Activated naive CD4-positive, alpha-beta T cell treated with Interleukin-2 at 50 U/mL for 16 hours (primary cell): ENCODE data around the gene NTN3.
A peak's percentile ranks its signal among the peaks of the same experiment; 100 is the strongest.
"Not testable (repeated sequence)": the region's sequence is repeated elsewhere in the genome, so short reads cannot be mapped to it uniquely, and the experiment has no call there.

Experiments used
- DNase-seq: peaks from one replicate; pipeline ENCODE4 v3.0.0-alpha.2; 2020

NTN3 gene

DNA sequence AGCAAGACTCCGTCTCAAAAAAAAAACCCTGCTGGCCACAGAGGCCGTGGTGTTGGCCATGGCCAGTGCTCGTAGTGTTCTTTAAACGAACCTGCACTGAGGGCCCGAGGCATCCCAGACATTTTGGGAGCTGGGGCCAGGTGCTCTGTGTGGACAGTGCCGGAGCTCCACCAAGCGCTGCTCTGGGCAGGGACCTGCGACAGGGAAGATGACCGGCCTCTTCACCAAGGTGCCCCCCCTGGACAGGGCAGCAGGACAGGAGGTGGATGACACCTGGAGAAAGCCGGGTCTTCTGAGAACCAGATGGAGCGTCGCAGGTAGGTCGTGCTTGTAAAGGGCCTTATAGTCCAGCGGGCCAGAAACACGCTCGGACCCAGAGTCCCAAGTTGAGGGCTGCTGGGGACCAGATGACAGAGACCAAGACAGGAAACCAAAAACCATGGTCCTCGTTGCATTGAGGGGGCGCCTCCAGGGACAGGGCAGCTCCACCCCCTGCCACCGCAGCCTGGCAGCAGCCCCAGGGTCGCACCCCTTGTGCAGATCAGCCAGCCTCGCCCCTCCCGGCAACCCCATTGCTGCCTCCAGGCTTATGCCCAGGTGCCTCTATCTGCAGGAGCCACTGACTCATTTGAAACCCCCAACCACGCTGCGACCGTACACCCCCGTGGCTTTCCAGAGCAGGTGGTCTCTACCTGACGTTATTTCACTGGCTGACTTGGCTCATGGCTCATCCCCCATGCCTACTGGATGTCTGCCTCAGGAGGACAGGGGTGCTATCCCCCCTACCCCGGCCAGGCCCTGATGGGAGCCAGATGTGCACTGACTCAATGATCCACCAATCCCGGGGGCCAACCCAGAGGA, 4.2 kb upstream of the NTN3 start:
- DNase-seq, result no peak

DNA sequence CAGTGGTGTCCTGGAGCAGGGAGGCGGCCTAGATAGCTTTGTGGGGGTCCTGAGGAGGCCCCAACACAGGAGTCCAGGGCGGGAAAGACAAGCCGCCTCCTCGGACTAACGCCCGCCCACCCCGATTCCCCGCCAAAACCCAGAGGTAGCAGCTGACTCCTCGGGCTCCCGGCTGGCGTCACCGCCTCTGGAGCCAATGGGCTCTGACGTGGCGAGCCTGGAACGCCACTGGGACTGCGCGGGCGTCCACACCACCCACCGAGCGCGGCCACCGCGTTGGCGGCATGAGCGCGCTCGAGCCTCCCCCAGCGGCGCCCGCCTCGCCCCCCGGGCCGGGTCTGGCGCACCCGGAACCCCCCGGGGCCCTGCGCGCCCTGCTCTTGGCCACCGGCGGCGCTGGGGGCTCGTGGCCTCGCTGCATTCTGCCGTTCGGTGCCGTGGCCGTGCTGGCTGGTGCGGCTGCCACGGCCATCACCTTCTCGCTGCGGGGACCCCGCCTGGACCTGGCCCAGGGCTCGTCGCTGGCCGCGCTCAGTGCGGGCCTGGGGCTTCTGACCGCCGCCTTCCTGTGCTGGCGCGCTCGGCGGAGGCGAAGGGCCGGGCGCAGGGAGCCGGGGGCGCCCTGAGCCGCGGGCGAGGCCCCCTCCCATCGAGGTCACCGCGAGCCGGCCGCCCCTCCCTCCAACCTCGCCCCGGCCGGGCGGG, 3.4 kb upstream of the NTN3 start:
- DNase-seq, result no peak

DNA sequence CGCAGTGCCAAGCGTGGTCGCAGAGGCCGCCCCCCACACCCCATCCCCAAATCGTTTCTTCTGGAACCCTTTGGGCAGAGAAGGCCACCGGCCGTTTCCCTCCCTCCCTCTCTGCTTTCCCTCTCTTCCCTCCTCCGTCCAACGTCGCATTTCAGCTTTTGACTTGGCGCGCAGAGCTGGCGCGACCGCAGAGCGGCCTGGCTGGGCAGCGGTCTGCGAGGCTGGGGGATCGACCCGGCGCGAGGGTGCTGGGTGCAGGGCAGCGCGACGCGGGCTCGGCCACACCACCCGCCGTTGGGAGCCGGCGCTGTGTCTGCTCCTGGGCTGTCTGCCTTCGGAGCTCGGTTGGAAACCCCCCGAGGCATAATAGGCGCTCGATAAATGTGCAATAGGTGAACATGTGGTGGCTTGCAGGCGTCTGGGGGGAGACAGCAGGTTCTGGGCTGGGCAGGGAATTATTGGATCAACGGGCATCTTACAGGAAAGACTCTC, 2.8 kb upstream of the NTN3 start:
- no peak for DNase-seq

DNA sequence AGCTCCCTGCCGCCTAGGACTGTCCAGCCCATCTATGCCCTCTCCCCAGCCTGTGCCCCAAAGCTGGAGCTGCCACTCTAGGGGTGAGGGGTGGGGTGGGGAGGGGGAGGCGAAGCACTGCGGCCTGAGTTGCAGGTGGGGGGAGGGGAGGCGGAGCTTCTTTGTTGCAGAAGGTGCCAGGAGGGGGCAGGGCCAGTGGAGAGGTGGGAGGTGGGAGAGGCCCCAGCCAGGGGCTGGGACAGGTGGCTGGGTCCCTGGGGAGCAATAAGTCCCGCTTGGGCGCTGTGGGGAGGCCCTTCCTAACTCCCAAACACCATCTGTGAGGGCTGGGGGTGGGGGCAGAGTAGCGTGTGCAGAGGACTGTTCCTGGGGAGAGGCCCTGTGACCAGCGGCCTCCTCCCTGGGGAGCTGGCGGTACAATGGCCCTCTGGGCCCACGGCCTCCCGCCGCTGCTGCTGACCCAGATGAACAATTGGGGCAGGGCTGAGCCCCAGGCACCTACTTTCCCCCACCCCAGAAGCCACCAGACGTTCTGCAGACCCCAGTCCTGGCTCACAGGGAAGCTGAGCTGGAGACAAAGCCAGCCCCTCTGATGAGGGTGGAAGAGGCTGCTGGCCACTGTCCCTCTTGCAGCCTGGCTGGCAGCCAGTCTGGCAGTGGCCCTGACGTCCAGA, 2.2 kb upstream of the NTN3 start:
- no peak for DNase-seq

DNA sequence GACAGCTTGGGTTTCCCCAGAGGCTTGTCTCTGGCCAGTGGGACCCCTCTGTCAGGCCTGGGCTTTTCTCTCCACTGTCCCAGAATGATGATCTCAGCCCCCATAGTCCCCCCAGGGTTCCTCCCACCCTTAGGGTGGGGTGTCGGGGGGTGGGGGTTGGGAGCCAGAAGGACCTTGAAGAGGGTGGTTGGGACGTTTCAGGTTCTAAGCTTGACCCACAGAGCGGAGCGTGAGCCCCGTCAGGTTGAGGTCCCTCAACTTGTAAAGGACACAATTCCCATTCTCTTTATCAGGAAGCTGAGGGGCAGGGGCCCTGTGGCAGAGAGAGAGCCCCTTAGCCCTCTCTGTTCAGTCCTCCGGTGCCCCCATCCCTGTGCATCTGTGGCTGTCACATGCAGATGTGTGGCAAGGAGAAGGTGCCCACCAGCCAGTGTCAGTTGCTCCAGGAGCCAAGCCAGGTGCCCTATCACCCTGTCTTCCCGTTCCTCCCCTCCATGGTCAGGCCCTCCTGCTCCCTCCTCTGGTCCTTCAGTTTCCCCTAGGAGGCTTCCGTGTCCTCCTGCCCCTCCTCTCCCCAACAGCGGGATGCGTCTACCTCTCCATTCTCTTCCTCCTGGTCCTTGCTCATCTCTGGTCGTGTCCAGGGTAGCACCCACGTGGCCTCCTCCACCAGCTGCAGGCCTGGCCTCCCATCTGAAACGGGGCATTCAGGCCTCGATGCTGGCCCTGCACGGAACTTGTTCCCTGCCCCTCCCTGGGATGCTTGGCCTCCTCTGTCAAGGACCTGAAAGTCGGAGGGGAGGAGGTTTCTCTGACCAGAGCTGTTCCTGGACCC, 1.5 kb upstream of the NTN3 start:
- no peak for DNase-seq

DNA sequence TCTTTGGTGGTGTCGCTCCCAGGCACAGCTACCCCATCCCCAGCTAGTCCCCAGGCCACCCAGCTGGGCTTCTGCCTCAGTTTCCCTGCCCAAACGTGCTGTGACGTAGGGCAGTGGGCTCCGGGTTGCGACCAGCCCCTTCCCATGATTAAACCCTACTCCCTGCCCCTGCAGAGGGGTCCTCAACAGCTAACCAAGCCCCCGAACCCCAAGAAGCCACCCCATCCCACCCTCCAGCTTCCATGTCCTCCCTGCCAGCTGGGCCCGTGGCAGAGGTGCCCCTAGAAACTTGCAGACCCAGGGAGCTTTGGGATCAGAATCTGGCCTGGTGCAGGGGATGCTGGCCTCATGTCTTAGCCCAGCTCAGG, 879 bp upstream of the NTN3 start:
- no peak for DNase-seq

DNA sequence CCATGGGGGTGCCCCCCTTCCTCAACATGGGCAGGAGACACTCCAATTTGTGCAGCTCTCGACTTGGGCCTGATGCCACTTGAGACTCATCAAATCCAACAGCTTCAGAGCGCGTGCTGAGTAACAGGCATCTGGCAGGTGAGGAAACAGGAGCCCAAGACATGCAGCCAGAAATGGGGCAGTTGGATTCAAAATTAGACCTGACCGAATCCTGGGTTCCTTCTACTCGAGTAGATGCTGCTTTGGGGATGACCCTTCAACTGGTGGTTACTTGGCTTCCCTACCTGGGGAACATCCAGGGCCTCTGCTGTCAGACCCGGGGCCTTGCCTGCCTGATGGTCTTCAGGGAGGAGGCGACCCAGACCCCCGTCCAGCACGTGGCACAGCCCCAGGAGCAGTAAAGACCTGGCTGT, 488 bp upstream of the NTN3 start:
- DNase-seq, result no peak

DNA sequence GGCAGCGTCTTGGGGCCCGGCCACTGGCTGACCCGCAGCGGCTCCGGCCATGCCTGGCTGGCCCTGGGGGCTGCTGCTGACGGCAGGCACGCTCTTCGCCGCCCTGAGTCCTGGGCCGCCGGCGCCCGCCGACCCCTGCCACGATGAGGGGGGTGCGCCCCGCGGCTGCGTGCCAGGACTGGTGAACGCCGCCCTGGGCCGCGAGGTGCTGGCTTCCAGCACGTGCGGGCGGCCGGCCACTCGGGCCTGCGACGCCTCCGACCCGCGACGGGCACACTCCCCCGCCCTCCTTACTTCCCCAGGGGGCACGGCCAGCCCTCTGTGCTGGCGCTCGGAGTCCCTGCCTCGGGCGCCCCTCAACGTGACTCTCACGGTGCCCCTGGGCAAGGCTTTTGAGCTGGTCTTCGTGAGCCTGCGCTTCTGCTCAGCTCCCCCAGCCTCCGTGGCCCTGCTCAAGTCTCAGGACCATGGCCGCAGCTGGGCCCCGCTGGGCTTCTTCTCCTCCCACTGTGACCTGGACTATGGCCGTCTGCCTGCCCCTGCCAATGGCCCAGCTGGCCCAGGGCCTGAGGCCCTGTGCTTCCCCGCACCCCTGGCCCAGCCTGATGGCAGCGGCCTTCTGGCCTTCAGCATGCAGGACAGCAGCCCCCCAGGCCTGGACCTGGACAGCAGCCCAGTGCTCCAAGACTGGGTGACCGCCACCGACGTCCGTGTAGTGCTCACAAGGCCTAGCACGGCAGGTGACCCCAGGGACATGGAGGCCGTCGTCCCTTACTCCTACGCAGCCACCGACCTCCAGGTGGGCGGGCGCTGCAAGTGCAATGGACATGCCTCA, 773 bp downstream of the NTN3 start:
- DNase-seq, result no peak

DNA sequence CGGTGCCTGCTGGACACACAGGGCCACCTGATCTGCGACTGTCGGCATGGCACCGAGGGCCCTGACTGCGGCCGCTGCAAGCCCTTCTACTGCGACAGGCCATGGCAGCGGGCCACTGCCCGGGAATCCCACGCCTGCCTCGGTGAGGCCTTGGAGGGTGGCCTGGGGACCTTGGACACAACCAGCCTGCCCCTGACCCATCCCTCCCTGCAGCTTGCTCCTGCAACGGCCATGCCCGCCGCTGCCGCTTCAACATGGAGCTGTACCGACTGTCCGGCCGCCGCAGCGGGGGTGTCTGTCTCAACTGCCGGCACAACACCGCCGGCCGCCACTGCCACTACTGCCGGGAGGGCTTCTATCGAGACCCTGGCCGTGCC, 1.4 kb downstream of the NTN3 start:
- no peak for DNase-seq

DNA sequence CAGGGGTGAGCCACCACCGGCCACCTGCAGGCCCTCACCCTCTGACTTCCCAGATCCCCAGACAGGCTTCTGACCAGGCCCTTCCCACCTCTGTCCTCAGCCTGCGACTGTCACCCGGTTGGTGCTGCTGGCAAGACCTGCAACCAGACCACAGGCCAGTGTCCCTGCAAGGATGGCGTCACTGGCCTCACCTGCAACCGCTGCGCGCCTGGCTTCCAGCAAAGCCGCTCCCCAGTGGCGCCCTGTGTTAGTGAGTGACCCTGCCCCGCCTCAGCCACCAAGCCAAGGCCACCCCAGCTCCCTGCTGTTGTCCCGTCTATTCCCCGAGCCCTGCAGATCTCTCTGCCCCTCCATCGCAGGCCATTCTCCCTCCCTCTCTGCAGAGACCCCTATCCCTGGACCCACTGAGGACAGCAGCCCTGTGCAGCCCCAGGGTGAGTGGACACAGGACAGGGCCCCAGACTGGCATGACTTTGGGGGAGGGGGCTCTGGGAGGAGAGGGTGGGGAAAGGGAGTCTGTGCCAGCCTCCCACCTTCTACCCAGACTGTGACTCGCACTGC, 1.9 kb downstream of the NTN3 start:
- DNase-seq, result no peak

DNA sequence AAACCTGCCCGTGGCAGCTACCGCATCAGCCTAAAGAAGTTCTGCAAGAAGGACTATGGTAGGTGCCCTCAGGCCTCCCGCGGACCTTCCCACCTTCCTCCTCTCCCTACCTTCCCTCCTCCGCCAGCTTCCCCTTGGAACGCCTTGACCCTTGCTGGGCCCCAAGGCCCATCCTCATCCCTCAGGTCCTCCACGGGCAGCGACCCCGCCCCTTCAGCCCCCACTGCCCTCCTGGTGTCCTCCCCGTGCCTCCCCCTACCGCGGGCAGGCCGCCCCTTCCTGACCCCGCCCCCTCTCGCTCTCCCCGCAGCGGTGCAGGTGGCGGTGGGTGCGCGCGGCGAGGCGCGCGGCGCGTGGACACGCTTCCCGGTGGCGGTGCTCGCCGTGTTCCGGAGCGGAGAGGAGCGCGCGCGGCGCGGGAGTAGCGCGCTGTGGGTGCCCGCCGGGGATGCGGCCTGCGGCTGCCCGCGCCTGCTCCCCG, 2.4 kb downstream of the NTN3 start:
- DNase-seq, result peak; percentile 32

DNA sequence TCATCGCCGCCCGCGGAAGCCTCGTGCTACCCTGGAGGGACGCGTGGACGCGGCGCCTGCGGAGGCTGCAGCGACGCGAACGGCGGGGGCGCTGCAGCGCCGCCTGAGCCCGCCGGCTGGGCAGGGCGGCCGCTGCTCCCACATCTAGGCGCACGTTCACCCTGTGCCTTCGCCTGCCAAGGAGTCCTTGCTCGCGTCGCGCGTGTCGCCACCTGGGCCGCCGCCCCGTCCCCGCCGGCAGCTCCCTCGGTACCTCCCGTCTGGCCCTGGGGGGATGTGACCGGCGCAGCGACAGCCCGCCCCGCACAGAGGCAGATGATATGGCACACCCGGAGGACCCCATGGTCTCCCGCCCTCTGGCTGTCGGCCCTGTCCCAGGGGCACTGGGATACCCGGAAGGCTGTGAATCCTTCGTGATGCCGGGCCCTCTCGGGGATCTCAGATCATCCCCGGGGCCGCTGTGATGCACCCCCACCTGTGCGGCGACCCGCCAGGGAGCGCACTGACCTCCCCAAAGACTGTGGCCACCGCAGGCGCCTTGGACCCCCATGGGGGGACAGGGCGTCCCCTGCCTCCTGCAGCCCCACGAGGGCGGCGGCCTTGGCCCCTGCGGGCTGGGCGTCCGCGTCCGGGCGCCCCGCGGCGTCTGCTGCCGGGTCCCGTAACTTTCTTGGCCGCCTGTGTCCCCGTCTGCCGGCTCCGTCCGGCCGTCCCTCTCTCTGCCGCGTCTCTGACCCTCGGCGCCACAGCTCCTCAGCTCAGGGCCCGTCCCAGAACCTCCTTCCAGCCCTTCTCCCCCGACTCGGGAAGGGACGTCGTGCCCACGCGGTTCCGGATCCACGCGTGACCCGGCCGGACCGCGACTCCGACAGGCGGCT, 3.1 kb downstream of the NTN3 start:
- peak; percentile 61 for DNase-seq

DNA sequence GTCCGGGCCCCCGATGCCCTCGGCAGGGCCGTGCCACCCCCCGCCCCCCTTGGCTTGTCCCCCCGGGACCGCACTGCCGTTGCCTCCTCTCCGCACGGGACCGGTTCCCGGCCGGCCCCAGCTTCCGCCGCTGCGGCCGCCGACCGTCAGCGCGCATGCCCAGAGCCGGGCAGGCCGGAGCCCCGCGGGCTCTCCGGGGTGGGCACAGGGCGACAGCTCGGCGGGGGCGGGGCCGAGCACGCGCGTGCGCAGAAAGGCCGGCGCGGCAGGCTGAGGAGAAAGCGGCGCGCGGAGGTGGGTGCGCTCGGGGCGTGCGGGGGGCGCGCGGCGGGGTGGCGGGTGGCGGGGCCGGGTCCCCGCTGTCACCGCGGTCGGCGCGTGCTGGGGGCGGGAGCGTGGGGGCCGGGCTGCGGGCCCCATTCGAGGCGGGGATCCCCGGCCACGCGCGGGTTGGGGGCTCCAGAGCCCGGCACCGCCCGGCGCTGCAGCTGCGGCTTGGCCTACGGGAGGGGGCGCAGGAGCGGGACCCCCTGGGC, 3.8 kb downstream of the NTN3 start, which contains the start of gene TBC1D24:
TSS of gene TBC1D24 (plus strand) at position 251 of the 536 bp plus-strand sequence. CDS start 21,022 bp downstream, outside the sequence.
- DNase-seq, result peak; percentile 83

DNA sequence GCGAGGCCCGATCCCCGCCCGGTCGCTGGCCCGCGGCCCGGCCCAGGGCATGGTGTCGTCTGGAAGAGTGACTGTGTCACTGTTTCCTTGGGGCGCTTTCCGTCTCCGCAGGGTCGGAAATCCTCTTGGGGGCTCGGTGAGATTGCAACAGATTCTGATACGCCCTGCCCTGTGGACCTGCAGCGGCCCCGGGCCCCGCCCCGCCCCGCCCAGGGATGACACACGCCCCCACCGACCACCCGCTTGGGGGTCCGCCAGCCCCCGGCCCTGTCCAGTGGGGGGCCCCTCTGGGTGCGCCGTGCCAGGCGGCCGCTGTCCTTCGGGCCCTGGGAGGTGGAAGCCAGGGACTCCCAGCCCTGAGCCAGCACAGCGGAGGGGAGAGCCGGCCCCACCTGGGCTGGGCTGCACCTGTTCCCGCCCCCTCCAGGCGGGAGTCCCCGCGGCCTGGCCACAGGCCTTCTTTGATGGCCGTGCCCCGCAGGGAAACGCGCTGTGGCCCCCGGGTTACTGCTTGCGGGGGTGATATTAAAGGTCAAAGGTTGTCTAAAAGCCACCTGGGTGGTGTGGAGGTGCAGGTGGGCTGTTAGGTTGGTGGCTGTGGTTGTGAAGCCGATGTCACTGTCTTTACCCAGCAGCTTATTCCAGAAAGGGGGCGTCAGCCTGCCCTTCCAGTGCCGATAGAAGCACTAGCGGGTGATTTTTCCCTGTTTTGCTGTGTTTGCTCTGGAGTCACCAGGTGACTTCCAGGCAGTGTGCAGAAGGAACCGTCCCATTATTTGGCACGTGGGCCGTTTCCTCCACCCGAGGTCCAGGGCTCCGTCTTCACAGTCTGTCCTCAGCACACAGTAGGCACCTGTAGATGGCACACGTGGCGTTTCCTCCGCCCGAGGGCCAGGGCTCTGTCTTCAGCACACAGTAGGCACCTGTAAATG, 4.6 kb downstream of the NTN3 start:
- DNase-seq, result peak; percentile 47

DNA sequence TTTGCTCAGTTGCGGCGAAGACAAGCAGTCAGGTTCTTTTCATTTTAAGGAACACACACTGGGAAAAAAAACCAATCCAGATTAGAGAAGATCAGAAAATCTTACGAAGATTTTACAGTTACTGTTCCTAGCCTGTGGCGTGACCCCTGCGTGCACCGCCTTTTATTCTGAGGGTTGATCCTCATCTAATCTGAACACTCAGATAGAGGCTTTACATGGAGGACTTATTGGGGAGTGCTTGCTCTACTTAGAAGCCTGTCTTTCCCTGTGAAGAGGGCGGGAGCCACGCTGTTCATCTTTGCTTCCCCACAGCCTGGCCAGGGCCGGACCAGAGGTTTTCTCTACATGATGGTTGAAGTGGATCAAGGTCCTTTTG, 5.2 kb downstream of the NTN3 start:
- DNase-seq, result no peak

DNA sequence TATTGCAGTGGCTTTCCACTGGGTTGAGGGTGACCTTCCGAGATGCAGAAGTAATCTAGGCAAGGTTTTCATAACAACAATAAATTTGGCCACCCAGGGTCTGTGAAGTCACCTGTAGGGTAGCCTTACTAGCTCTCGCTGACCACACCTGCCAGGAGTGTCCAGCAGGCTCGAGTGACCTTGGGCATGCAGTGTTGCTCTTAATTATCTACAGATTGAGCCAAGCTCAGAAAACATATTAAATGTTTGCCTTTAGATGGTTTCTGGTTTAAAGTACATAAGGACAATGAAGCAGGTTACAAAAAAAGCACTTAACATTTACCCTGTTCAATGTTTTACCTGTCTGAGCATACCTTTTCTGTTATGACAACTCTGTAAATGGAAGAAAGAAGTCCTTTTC, 5.6 kb downstream of the NTN3 start:
- no peak for DNase-seq

DNA sequence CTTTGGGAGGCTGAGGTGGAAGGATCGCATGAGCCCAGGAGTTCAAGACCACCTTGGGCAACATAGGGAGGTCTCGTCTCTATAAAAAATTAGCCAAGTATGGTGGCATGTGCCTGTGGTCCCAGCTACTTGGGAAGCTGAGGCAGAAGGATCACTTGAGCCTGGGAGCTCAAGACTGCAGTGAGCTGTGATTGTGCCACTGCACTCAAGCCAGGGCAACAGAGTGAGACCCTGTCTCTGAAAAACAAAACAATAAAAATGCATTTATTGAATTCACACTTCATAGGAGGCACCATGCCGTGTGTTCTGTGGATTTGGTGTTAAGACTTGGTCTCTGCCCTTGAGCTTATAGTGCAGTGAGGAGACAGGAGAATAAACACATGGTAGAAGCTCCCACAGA, 6.2 kb downstream of the NTN3 start:
- no peak for DNase-seq

DNA sequence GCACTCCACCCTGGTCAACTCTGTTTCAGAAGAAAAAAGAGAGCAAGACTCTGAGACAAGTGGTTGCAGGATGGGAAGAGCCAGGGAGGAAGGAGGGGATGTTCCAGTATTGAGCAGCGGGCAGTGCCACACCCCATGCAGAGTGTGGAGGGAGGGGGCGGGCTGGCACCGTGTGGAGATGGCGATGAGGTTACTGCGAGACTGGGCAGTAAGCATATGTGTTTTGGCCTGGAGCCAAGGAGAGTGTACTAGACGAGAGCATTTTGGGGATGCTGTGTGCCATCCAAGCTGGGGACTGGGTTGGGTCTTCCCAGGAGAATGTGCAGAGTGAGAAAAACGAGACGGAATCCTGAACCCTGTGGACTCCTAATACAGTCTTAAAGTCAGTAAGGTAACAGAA, 7.2 kb downstream of the NTN3 start:
- no peak for DNase-seq

DNA sequence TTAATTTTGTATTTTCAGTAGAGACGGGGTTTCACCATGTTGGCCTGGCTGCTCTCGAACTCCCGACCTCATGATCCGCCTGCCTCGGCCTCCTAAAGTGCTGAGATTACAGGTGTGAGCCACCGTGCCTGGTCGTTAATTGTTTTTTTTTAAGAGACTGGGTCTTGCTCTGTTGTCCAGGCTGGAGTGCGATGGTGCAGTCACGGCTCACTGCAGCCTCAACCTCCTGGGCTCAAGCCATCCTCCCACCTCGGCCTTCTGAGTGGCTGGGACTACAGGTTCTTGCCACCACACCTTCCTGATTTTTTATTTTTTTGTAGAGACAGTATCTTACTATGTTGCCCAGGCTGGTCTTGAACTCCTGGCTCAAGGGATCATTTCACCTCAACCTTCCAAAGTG, 8.9 kb downstream of the NTN3 start:
- DNase-seq, result not testable (repeated sequence)
